Measurements from ENCODE around the gene PCYOX1L.

Gene PCYOX1L

GRCh38 chr5:149356391-149356790 lies 1.5 kb upstream of the PCYOX1L start:
- no peak for TF ChIP-seq CTCF (IDR thresholded peaks at IDR 0.05; ENCODE audit: low read depth, low read length)
- TF ChIP-seq MAX (IDR thresholded peaks at IDR 0.05; ENCODE audit: low read depth, low read length): no peak
- TF ChIP-seq MYC (IDR thresholded peaks at IDR 0.05; ENCODE audit: low read depth, low read length): no peak
- no peak for TF ChIP-seq POLR2A (IDR thresholded peaks at IDR 0.05; ENCODE audit: extremely low read depth, insufficient read length)
- DNase-seq (ENCODE audit: low read depth): no peak
- H3K4me3 ChIP-seq (ENCODE audit: low read depth, low read length): no peak overlapping the region

- peak; percentile 73 for DNase-seq (ENCODE audit: low read depth)
- no peak for TF ChIP-seq MAX (IDR thresholded peaks at IDR 0.05; ENCODE audit: low read depth, low read length)
- no peak for TF ChIP-seq MYC (IDR thresholded peaks at IDR 0.05; ENCODE audit: low read depth, low read length)
- TF ChIP-seq POLR2A (IDR thresholded peaks at IDR 0.05; ENCODE audit: extremely low read depth, insufficient read length): no peak
- TF ChIP-seq CTCF (IDR thresholded peaks at IDR 0.05; ENCODE audit: low read depth, low read length): no peak
- H3K4me3 ChIP-seq (ENCODE audit: low read depth, low read length): peak overlapping the region; percentile 76
These were observed 427 bp downstream of the PCYOX1L start for GRCh38 chr5:149358294-149358651.

GRCh38 chr5:149358868-149359495 lies 1.1 kb downstream of the PCYOX1L start:
- no peak for DNase-seq (ENCODE audit: low read depth)
- no peak for TF ChIP-seq MYC (IDR thresholded peaks at IDR 0.05; ENCODE audit: low read depth, low read length)
- TF ChIP-seq MAX (IDR thresholded peaks at IDR 0.05; ENCODE audit: low read depth, low read length): no peak
- no peak for TF ChIP-seq POLR2A (IDR thresholded peaks at IDR 0.05; ENCODE audit: extremely low read depth, insufficient read length)
- TF ChIP-seq CTCF (IDR thresholded peaks at IDR 0.05; ENCODE audit: low read depth, low read length): no peak
- H3K4me3 ChIP-seq (ENCODE audit: low read depth, low read length): peak overlapping the region; percentile 76

- H3K4me3 ChIP-seq (ENCODE audit: low read depth, low read length): no peak overlapping the region
- TF ChIP-seq POLR2A (IDR thresholded peaks at IDR 0.05; ENCODE audit: extremely low read depth, insufficient read length) (no peak), CTCF (IDR thresholded peaks at IDR 0.05; ENCODE audit: low read depth, low read length) (no peak), MYC (IDR thresholded peaks at IDR 0.05; ENCODE audit: low read depth, low read length) (no peak), MAX (IDR thresholded peaks at IDR 0.05; ENCODE audit: low read depth, low read length) (no peak)
- peak; percentile 42 for DNase-seq (ENCODE audit: low read depth)
These were observed 2.4 kb downstream of the PCYOX1L start for GRCh38 chr5:149360272-149360671.

GRCh38 chr5:149362541-149362940 lies 4.7 kb downstream of the PCYOX1L start:
- TF ChIP-seq MYC (IDR thresholded peaks at IDR 0.05; ENCODE audit: low read depth, low read length) (no peak), POLR2A (IDR thresholded peaks at IDR 0.05; ENCODE audit: extremely low read depth, insufficient read length) (no peak), MAX (IDR thresholded peaks at IDR 0.05; ENCODE audit: low read depth, low read length) (no peak), CTCF (IDR thresholded peaks at IDR 0.05; ENCODE audit: low read depth, low read length) (no peak)
- H3K4me3 ChIP-seq (ENCODE audit: low read depth, low read length): no peak overlapping the region

More at GRCh38 chr5:149362541-149362940, 4.7 kb downstream of the PCYOX1L start:
- DNase-seq (ENCODE audit: low read depth): no peak
